OCI-LY3 (cell line): ENCODE results near the gene GLRA1.

ENCODE experiments used
- H2AFZ ChIP-seq: fragments of 200-600, 300-600 bp; shearing (Covaris generic); 2 replicates; pipeline ENCODE4 v1.6.0; 2014; ENCODE audit warnings: antibody characterized with exemption, low read depth, low read length
- H3K27ac ChIP-seq: fragments of 200-600, 300-600 bp; sonication (generic); 2 replicates; pipeline ENCODE4 v1.5.1; 2014; ENCODE audit warnings: mild to moderate bottlenecking, low read length, moderate library complexity, mixed read lengths
- H3K27me3 ChIP-seq: fragments of 200-600, 300-600 bp; sonication (generic); 2 replicates; pipeline ENCODE4 v1.6.1; 2014; ENCODE audit warnings: low read depth, low read length, mixed read lengths
- H3K36me3 ChIP-seq: fragments of 200-600, 300-600 bp; sonication (generic); replicated peaks from 2 replicates; pipeline ENCODE3; 2014; ENCODE audit warnings: low read depth, low read length, mixed read lengths
- H3K4me1 ChIP-seq: fragments of 300-600, 200-600 bp; sonication (generic); 2 replicates; pipeline ENCODE4 v1.6.1; 2014; ENCODE audit warnings: low read length, mixed read lengths
- H3K4me2 ChIP-seq: fragments of 200-600, 300-600 bp; sonication (generic); 2 replicates; pipeline ENCODE4 v1.6.1; 2014; ENCODE audit warnings: low read length, mixed read lengths
- H3K4me3 ChIP-seq: fragments of 300-600, 200-600 bp; sonication (generic); 2 replicates; pipeline ENCODE4 v1.5.1; 2014; ENCODE audit warnings: antibody characterized with exemption, mild to moderate bottlenecking, low read length, moderate library complexity
- H3K79me2 ChIP-seq: fragments of 300-600, 200-600 bp; shearing (Covaris generic); 2 replicates; pipeline ENCODE4 v1.6.1; 2014; ENCODE audit warnings: mild to moderate bottlenecking, low read length, mixed read lengths
- H3K9ac ChIP-seq: fragments of 300-600, 200-600 bp; shearing (Covaris generic); 2 replicates; pipeline ENCODE4 v1.6.0; 2014; ENCODE audit warnings: mild to moderate bottlenecking, low read length, moderate library complexity
- H3K9me3 ChIP-seq: fragments of 200-600, 300-600 bp; shearing (Covaris generic); 2 replicates; pipeline ENCODE4 v1.6.1; 2014; ENCODE audit warnings: low read length, mixed read lengths; ENCODE audit not compliant: insufficient read depth
- H4K20me1 ChIP-seq: fragments of 200-600, 300-600 bp; sonication (generic); 2 replicates; pipeline ENCODE4 v1.6.1; 2016; ENCODE audit warnings: low read length, mixed read lengths; ENCODE audit not compliant: insufficient read depth
- CTCF ChIP-seq: fragments of 200-600, 300-600 bp; sonication (generic); IDR thresholded peaks from 2 replicates; pipeline ENCODE4 v1.5.1; 2014; ENCODE audit warnings: antibody characterized with exemption, low read length, low read depth
- EZH2phosphoT487 ChIP-seq: fragments of 200-600 bp; shearing (Covaris generic); IDR thresholded peaks from 2 replicates; pipeline ENCODE4 v1.6.1; 2018; ENCODE audit warnings: antibody characterized with exemption, mixed run types, low read depth

Gene GLRA1

GRCh38 chr5:151872701-151873100 is 52.0 kb downstream of the GLRA1 start:
- Histone ChIP-seq H3K36me3 (no peaks in the 10 kb centered on the region), H4K20me1 (no peaks in the 10 kb centered on the region), H2AFZ (no peak overlapping the region), H3K9me3 (no peaks in the 10 kb centered on the region), H3K27ac (no peak overlapping the region), H3K27me3 (no peaks in the 10 kb centered on the region), H3K79me2 (no peaks in the 10 kb centered on the region), H3K4me2 (no peak overlapping the region), H3K4me1 (no peaks in the 10 kb centered on the region), H3K9ac (no peak overlapping the region), H3K4me3 (no peak overlapping the region)
- no peak for TF ChIP-seq CTCF
- TF ChIP-seq EZH2phosphoT487: no peak

DNA sequence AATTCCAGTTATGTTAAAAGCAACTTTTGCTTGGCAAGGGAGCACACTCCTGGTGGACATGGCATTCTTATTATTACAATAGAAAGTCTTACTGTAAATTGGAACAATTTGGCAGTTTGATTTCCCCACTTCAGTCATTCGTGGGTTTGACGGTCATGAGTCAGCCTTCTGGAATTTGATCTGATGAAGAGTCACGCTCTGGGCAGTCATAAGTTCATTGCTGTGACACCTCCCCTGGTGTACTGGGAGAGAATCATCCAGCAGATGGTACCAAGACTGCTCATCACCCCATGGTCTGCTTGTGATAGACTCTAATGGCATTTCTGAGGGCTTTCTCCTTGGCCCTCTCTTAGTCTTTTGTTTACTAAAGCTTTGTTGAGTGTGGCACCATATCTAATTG is 53.8 kb downstream of the GLRA1 start:
- no peaks in the 10 kb centered on the region for H4K20me1 ChIP-seq
- no peaks in the 10 kb centered on the region for H3K4me1 ChIP-seq
- no peak overlapping the region for H3K27ac ChIP-seq
- no peaks in the 10 kb centered on the region for H3K79me2 ChIP-seq
- H3K36me3 ChIP-seq: no peaks in the 10 kb centered on the region
- no peaks in the 10 kb centered on the region for H3K27me3 ChIP-seq
- H2AFZ ChIP-seq: no peak overlapping the region
- H3K4me2 ChIP-seq: no peak overlapping the region
- no peak overlapping the region for H3K9ac ChIP-seq
- H3K9me3 ChIP-seq: no peaks in the 10 kb centered on the region
- no peak overlapping the region for H3K4me3 ChIP-seq
- TF ChIP-seq CTCF (no peak), EZH2phosphoT487 (no peak)

DNA sequence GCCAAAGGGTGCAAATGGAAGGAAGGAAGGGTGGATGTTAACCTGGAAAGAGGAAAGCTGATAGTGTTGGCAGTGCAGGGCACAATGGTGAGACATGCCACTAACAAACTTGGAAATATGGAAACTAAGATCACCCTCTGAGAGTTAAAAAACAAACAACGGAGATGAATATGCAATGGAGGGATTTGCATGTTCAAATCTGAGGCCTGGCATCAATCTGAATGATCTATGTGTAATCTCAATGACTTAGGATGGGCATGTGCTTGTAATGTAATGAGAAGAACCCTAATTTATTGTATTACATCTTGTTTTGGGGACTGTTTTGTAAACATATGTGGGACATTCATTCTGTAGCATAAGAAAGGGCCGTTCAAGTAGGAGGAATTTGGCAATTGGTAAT is 54.4 kb downstream of the GLRA1 start:
- Histone ChIP-seq H3K4me2 (no peak overlapping the region), H3K9ac (no peak overlapping the region), H3K4me1 (no peaks in the 10 kb centered on the region), H2AFZ (no peak overlapping the region), H3K36me3 (no peaks in the 10 kb centered on the region), H3K27ac (no peak overlapping the region), H4K20me1 (no peaks in the 10 kb centered on the region), H3K4me3 (no peak overlapping the region), H3K9me3 (no peaks in the 10 kb centered on the region), H3K27me3 (no peaks in the 10 kb centered on the region), H3K79me2 (no peaks in the 10 kb centered on the region)
- TF ChIP-seq CTCF (no peak), EZH2phosphoT487 (no peak)

GRCh38 chr5:151869843-151870242 is 54.8 kb downstream of the GLRA1 start:
- no peaks in the 10 kb centered on the region for H3K9me3 ChIP-seq

More at GRCh38 chr5:151869843-151870242, 54.8 kb downstream of the GLRA1 start:
- H3K79me2 ChIP-seq: no peaks in the 10 kb centered on the region
- no peak overlapping the region for H2AFZ ChIP-seq
- no peaks in the 10 kb centered on the region for H4K20me1 ChIP-seq
- TF ChIP-seq CTCF (no peak), EZH2phosphoT487 (no peak)
- H3K4me2 ChIP-seq: no peak overlapping the region
- H3K4me3 ChIP-seq: no peak overlapping the region
- H3K4me1 ChIP-seq: no peaks in the 10 kb centered on the region
- H3K9ac ChIP-seq: no peak overlapping the region
- no peaks in the 10 kb centered on the region for H3K36me3 ChIP-seq
- H3K27ac ChIP-seq: no peak overlapping the region
- no peaks in the 10 kb centered on the region for H3K27me3 ChIP-seq
